Ureter (tissue), 1 donor: ENCODE data around the gene BPI. TPM values are rescaled to one million over a fixed set of nuclear protein-coding genes. Genes with fewer than 3 reads are reported as not detected.
"Not testable (repeated sequence)": the region's sequence is repeated elsewhere in the genome, so short reads cannot be mapped to it uniquely, and the experiment has no call there.

Source experiments
- DNase-seq: peaks from one replicate; pipeline ENCODE4 v3.0.0-alpha.2; 2020; ENCODE audit warnings: low spot score
- total RNA-seq: library from RNA; stranded (reverse); gene quantifications from one replicate; pipeline ENCODE4 v1.2.4, GENCODE V29; 2023
- donor health status: DM: yes; HTN: yes; CAD: no.

BPI gene
- total RNA-seq, 1 donor from 2014 or later, result not detected

DNA sequence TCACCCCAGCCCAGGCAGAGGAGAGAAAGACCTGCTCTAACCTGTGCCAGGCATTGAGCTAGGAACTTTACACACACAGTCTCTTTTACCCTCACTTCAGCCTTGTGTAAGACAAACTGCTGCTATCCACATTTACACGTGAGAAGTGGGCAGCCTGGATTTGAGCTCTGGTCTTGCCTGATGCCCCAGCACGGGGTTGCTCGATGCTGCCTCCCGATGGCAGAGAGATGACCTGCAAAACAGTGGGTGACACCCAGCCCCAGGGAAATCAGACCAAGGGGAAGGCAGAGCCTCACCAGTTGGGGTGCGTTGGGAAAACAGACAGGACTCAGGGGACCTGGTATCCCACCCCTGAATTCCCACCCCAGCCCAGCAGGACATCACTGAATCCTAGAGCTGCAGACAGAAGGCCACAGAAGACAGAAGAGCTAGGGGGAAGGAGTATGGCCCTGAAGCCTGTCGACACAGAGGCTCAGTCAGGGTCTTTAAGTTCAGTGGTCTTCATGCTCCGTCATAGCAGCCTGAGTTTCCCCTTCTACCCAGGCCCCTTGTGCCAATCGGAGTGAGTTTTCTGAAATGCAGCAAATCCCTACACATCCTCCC is 990 bp downstream of the BPI start:
- no peak for DNase-seq

DNA sequence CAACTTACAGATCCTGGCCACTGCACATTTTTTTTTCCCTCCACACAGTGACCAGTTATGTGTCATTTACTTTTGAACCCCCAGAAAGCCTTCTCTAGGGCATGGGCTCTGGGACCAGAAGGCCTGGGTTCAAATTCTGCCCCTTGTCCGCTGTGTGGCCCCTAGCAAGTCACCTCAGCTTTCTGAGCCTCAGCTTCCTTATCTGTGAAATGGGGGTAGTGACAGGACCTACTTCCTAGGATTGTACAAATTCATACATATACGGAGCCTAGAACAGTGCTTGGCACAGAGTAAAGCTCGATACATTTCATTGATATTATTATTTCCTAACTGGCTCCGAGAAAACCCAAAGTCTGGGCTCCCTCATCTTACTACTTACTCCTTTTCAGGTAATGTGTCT is 1.6 kb downstream of the BPI start:
- no peak for DNase-seq

DNA sequence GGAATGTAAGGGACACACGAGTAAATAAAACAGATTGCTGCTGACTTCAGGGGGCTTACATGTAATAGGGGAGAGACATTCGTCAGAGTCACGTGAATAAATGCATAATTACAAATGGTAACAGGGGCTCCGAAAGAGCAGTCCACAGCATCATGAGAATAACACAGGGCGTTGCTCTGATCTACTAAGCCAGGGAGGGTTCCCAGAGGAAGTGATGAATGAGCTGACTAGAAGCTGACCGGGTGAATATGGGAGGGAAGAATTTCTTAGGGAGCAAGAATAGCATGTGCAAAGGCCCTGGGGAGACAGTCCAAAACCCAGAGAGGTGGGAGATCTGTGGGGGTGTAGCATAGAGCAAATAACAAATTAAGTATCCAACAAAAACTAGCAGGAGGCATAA is 2.4 kb downstream of the BPI start:
- DNase-seq, result no peak

DNA sequence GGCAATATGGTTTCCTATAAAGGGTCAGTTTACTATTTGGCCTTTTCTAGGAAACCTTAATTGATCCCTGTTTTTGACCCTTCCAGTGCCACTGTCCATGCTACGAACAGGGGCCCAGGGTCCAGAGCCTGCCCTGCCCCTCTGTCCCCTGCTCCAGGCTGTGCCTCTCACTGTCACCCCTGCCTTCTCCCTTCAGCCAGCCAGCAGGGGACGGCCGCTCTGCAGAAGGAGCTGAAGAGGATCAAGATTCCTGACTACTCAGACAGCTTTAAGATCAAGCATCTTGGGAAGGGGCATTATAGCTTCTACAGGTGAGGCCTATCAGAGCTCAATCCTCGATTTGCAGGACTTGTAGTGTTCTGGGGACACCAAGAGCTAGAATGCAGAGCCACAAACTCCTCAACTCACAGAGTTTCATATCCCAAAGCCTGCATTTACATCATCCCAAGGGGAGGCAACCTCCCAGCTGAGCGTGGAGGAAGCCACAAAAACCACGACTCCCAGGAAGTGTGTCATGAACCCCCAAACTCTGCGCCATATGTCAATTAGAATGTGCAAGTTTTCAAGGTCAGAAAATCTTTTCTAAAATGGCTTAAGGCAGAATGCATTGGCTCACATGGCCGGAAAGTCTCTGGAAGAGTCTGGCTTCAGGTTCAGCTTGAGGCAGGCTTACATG is 3.6 kb downstream of the BPI start:
- no peak for DNase-seq

DNA sequence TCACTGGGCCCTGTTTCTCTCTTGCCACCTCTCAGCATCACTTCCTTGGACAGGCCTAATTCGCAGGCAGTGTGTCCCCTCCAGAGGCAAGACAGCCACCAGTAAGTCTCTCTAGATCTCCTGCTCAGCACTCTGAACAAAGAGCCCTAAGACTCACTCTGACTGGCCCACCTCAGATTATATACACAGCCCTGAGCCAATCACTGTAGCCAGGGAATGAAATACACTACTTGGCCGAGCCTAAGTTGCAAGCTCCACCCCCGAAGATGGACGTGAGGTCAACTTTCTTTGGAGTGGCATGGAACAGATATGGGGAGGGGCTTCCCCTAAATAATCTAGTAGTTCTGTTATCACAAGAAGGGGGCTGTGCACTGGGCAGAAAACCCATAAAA is 4.1 kb downstream of the BPI start:
- no peak for DNase-seq

DNA sequence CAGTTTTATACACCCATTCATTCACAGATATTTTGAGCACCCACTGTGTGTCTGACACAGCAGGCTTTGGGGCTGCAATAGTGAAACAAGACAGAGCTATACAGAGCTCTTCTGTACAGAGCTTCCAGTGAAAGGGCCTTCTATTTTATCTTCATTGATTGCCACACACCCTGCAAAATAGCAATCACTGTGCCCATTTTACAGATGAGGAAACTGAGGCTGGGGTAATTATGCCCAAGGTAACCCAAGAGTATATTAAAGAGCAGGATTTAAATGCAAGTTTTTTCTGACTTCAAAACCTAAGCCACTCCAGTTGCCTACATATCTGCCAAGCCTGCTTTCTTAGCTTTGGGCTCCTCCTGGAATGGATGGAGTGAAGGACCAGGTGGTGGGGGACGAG is 4.5 kb downstream of the BPI start:
- DNase-seq, result no peak

DNA sequence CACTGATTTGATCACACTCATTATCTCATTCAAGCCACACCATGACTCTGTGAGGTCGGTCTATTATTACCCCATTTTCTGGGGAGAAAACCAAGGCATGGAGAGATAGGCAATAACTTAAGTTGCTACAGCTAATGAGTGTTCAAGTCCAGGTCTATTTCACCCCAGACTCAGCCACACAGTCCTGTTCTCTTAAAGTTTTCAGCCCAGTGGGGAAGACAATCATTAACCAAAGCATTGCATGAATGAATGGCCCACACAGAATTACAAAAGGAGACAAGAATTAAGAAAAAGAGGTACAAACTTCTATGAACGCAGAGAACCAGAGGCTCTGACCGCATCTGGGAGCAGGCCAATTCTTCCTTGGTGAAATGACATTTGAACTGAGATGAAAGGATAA is 7.1 kb downstream of the BPI start:
- no peak for DNase-seq

DNA sequence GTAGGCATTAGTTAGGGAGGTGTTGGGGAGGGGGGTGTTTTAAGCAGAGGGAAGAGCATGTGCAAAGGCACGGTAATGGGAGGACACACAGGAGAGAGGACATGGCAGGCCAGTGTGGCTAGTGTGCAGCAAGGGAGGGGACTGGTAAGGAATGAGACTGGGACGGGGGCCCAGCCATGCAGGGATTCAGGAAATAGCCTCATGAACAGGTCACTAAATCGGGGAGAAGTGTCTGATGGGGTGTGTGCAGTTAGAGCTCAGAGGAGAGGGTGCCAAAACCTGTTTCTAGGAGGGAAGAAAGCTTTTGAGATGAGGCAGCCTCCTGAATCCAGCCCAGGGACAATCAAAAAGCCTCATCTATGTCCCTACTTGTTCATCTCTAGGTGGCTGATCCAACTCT is 7.5 kb downstream of the BPI start:
- DNase-seq, result no peak

DNA sequence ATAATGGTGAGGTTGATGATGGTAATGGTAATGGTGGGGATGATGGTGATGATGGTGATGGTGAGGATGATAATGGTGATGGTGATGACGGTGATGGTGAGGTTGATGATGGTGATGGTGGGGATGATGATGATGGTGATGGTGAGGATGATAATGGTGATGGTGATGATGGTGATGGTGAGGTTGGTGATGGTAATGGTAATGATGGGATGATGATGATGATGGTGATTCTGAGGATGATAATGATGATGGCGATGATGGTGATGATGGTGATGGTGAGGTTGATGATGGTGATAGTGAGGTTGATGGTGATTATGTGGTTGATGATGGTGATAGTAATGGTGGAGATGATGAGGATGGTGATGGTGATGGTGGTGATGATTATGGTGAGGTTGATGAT is 9.7 kb downstream of the BPI start:
- DNase-seq, result no peak

DNA sequence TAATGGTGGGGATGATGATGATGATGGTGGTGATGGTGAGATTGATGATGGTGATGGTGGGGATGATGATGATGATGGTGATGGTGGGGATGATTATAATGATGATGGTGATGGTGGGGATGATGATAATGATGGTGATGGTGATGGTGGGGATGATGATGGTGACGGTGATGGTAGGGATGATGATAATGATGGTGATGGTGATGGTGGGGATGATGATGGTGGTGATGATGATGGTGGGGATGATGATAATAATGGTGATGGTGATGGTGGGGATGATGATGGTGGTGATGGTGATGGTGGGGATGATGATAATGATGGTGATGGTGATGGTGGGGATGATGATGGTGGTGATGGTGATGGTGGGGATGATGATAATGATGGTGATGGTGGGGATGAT is 10.4 kb downstream of the BPI start:
- DNase-seq, result not testable (repeated sequence)

DNA sequence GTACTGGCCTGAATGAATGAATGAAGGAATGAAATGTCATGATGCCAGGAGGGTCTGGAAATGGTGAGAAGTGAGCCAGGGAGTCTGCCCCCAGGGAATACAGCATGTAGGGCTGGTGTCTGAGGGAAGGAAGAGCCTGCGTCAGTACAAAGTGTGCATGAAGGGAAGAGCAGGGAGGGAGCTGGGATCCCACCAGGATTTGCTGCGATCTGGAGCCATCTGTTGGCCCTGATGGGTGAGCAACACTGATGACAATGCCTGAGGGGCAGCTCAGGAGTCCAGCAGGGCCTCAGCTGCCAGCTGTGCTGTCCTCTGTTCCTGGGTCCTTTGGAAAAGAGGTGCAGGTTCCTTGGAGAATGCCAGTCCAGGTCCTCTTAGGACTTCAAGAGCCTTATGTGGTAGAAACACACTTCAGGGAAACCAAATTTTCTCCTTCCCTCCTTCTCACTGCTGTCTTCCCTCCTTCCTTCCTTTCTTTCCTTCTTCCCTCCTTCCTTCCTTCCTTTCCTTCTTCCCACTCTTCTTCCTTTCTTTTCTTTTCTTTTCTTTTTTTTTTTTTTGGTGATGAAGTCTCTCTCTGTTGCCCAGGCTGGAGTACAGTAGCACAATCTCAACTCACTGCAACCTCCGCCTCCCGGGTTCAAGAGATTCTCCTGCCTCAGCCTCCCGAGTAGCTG is 11.5 kb downstream of the BPI start:
- no peak for DNase-seq

DNA sequence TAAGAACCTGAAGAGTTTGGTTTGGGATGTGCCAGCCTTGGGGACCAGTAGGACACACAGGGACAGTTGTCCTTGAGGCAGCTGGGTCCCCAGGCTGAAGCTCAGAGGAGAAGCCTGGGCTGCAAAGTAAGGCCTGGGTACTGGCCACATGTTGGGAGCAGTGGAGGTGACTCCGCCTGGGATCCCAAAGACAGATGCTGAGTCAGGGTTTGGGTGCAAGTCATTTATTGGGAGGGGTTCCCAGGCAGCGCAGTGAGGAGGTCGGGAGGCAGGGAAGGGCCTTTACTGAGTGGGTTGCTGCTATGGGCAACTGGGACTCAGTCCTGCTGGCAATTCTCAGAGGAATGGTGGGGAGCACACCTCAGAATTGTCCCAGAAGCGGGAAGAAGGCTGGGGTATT is 12.4 kb downstream of the BPI start:
- no peak for DNase-seq

DNA sequence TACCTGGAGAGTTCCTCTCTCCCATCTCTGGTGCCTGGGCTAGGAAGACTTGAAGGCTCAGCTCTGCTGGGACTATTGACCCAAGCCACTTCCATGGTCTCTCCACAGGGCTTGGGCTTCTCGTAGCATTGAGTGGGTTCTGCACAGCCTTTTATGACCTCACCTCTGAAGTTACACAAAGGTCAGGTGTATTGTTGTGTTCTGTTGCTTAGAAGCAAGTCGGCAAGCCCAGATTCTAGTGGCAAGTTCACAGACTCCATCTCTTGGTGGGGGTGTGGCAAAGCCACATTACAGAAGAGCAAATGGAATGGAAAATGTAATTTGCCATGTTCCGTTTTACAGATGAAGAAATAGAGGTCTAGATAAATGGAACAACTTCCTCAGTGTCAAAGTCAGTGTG is 13.5 kb downstream of the BPI start:
- DNase-seq, result no peak

DNA sequence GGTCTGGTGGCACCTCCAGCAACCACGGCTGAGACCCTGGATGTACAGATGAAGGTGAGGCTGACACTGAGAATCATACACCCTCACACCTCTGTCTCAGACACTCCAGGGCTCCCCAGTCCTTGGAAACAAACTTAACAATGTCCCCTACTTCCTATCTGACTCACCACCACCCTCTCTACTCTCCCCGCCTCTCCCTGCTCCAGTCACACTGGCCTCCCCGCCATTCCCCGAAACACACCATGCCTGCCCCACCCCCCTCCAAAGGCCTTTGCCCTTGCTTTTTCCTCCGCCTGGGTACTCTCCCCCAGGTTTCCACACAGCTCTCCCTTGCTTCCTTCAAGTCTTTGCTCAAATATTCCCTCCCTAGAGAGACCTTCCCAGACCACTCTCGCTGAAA is 16.3 kb downstream of the BPI start:
- no peak for DNase-seq

DNA sequence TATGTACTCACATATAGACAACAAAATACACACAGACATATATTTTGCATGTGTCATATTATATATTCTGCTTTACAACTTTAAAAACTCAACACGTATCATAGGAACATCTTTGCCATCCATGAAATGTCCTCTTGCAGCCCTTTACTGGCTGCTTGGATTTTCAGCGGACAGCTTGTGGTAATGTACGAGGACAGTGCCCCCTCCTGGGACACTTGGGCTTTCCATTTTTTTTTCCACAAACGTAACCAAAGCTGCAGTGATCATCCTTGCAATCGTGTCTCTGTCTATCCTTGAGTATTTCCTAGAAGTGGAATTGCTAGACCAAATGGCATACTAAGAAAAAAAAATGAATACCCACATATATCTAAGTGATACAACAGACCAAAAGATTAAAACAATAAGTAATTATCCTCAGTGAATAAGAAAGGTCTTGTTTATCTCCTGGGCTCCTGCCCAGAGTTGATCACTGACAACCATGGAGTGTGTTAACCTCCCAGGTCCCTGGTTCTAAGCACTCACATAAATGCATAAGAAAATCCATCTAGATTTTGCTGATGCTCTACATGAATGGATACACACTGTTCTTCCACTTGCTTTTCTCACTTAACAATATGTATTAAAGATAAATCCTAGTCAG is 18.1 kb downstream of the BPI start:
- peak; percentile 64 for DNase-seq

DNA sequence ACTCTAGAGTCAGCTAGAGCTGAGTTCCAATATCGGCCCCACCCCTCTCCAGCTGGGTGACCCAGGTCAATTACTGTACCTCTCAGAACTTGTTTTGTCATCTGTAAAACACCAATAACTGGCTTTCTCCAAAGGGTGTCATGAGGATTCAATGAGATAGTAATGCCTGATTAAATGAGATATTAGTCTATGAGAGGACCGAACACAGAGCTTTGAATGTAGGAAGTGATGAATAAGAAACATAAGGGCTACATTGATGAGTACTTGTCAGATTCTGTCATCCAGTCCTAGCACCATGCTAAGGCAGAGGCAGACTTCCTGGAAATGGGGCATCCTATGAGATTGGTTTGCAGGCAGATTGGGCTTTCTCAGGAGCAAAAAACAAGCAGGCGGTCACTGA is 20.2 kb downstream of the BPI start:
- DNase-seq, result no peak

DNA sequence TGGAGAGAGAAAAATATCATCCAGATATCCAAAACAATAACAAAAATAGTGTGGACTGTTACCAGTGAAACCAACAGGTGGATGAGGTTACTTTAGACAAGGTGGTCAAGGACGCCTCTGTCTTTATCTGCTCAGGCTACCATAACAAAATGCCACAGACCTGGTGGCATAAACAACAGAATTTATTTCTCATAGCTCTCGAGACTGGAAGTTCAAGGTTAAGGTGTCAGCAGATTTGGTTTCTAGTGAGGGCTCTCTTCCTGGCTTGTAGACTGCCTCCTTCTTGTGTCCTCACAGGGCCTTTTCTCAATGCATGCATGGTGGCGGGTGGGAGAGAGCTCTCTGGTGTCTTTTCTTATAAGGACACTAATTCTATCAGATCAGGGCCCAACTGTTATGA is 21.2 kb downstream of the BPI start:
- no peak for DNase-seq

DNA sequence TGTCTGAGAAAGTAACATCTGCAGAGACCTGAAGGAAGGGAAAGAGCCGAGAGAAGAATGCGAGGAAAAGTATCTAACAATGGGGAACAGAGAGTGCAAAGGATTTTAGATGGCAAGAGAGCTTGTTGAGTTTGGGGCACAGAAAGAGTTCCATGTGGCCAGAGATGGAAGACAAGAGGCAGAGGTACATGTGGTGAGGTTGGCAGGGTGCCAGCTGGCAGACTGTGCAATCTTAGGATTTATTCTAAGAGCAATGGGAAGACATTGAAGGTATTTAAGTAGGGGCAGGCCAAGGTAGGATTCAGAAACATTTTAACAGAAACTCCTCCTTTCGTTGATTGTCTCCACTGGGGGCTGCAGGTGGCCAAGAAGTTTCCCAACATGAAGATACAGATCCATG is 21.9 kb downstream of the BPI start:
- no peak for DNase-seq

DNA sequence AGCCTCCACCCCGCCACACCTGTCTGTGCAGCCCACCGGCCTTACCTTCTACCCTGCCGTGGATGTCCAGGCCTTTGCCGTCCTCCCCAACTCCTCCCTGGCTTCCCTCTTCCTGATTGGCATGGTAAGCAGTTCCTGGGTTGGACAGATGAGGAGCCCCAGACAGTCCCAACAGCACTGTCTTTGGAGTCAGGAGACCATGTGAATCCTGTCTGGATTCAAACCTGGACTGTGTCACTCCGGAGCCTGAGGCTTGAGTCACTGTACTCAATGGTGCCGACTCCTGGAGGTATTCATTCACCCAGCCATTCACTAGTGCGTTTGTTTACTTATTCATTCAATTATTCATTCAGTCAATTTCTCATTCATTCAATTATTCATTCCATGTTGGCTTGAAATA is 22.4 kb downstream of the BPI start:
- DNase-seq, result no peak

DNA sequence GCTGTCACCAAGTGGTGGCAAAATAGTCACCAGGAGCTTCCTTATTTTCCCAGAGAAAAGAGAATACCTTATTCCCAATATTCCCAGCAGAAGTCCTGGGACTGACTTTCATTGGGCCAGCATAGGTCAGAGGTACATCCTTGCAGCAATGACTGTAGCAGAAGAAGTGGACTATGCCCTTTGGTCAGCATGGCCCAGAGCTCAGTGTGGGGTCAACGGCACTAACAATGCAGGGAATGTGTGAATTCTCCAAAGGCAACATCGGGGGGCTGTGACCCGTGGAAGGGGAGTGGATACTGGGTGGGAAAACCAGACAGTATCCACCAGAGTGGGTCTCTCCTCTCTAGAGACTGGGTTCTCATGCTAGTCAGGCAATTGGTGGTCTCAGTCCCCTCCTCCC is 26.7 kb downstream of the BPI start:
- no peak for DNase-seq

DNA sequence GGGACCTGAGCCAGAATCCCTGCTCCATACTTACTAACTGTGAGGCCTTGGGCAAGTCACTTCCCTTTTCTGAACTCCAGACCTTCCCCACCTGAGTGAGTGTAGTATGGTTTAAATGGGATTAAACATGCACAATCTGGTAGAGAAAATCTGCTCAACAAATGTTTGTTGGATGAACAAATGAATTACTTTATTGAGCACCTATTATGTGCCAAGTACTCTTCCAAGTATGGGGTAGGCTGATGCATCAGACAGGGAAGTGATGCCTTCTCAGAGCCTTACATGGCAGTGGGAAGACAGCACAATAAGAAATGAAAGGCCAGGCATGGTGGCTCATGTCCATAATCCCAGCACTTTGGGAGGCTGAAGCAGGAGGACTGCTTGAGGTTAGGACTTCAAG is 27.3 kb downstream of the BPI start:
- DNase-seq, result no peak

DNA sequence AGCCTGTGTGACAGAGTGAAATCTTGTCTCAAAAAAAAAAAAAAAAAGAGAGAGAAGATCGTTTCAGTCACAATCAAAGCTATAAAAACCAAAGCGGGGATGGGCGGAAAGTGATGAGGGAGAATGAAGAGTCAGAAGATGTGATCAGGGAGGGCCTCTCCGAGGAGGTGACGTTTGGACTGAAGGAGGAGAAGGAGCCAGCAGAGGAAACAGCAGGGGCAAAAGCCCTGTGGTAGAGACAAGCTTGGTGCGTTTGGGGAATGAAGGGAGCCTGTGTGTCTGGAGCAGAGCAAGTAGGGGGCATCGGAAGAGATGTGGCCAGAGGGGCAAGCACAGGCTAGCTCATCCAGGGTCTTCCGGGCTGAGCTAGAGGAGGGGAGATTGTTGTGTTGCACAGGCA is 27.9 kb downstream of the BPI start:
- no peak for DNase-seq

DNA sequence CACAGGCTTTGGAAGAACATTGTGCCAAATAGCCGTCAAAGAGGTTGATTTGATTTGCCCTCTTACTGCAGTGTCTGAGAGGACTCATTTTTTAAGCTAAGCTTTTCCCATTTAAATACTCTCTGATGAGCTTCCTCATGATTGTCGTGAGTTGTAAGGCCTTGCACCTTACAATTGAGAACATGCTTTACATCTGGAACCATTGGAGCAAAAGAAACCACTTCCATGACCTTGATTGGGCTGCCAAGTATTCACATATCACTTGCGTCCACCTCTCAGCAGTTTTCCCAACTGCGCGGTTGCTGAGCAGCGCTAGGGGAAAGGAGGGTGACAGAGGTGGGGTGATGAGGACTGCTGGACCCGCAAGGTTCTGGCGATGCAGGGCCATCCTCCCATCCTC is 30.1 kb downstream of the BPI start:
- no peak for DNase-seq
